Fibroblast of lung (primary cell): ENCODE results near the gene IL1RAP. TPM values are rescaled to one million over a fixed set of nuclear protein-coding genes. Genes with fewer than 3 reads are reported as not detected.
A peak's percentile ranks its signal among the peaks of the same experiment; 100 is the strongest.

Experiments used
- DNase-seq, 2 donors: peaks; one replicate each; pipeline versions ENCODE4 v3.0.0 to v3.0.0-alpha.2; 2010; ENCODE audit warnings: low read depth in 2 of 2
- H2AFZ ChIP-seq: 2 replicates; pipeline ENCODE4 v1.5.1; 2012; ENCODE audit warnings: low read length, control low read depth, inconsistent platforms
- H3K27ac ChIP-seq: 2 replicates; pipeline ENCODE4 v1.5.1; 2011; ENCODE audit warnings: low read length, control low read depth; ENCODE audit not compliant: insufficient read depth
- H3K27me3 ChIP-seq: 2 replicates; pipeline ENCODE4 v1.5.1; 2011; ENCODE audit warnings: mild to moderate bottlenecking, low read length; ENCODE audit not compliant: control insufficient read depth, insufficient read depth
- H3K36me3 ChIP-seq: 2 replicates; pipeline ENCODE4 v1.5.1; 2011; ENCODE audit warnings: low read length; ENCODE audit not compliant: control insufficient read depth, insufficient read depth
- H3K4me1 ChIP-seq: 2 replicates; pipeline ENCODE4 v1.5.1; 2011; ENCODE audit warnings: low read length; ENCODE audit not compliant: control insufficient read depth, insufficient read depth; ENCODE audit errors: extremely low read depth
- H3K4me2 ChIP-seq: 2 replicates; pipeline ENCODE4 v1.5.1; 2011; ENCODE audit warnings: low read length, control low read depth; ENCODE audit not compliant: insufficient read depth; ENCODE audit errors: extremely low read depth
- H3K4me3 ChIP-seq, 4 experiments: fragments of 200-600 bp in 1 of 4; sonication (generic) in 1 of 4; replicated peaks in 1 of 4; 2 replicates each; pipeline ENCODE4 v1.5.1; 2011 to 2016; ENCODE audit warnings: low read length in 4 of 4, low read depth in 3 of 4, mild to moderate bottlenecking in 3 of 4, control low read depth in 2 of 4, inconsistent platforms in 1 of 4, mixed read lengths in 1 of 4; ENCODE audit not compliant: insufficient read depth in 1 of 4; ENCODE audit errors: control extremely low read depth in 1 of 4
- H3K79me2 ChIP-seq: 2 replicates; pipeline ENCODE4 v1.5.1; 2012; ENCODE audit warnings: mild to moderate bottlenecking, low read length, inconsistent platforms; ENCODE audit not compliant: control insufficient read depth, insufficient read depth
- H3K9ac ChIP-seq: 2 replicates; pipeline ENCODE4 v1.5.1; 2011; ENCODE audit warnings: mild to moderate bottlenecking, low read length, control low read depth; ENCODE audit not compliant: insufficient read depth
- H3K9me3 ChIP-seq: 2 replicates; pipeline ENCODE4 v1.5.1; 2012; ENCODE audit warnings: low read depth, low read length; ENCODE audit not compliant: control insufficient read depth, insufficient read depth
- H4K20me1 ChIP-seq: 2 replicates; pipeline ENCODE4 v1.5.1; 2011; ENCODE audit warnings: low read length; ENCODE audit not compliant: control insufficient read depth, insufficient read depth; ENCODE audit errors: extremely low read depth
- EZH2 ChIP-seq: IDR thresholded peaks from 2 replicates; pipeline ENCODE4 v1.5.1; 2012; ENCODE audit warnings: low read length, control low read depth, mild to moderate bottlenecking; ENCODE audit errors: missing control alignments
- polyA plus RNA-seq, 2 donors: library from polyadenylated mRNA; depleted of rRNA in 1 of 2; stranded (reverse) in 1 of 2; unstranded in 1 of 2; fragments of >200 nt; gene quantifications; 2 replicates each; pipeline ENCODE4 v1.2.1, GENCODE V29; 2011 to 2012; ENCODE audit warnings: missing spikeins in 1 of 2
- total RNA-seq: library from RNA; depleted of rRNA; stranded (reverse); fragments of >200 nt; gene quantifications from 2 replicates; pipeline ENCODE4 v1.2.1, GENCODE V29; 2014
- TF ChIP-seq, protein P1 (sequence below), 2 donors: IDR thresholded peaks in 1 of 2; conservative IDR thresholded peaks in 1 of 2; 1 replicate in 1 of 2; 2 replicates in 1 of 2; pipeline ENCODE4 v1.5.1; 2011 to 2012; ENCODE audit warnings: low read length in 2 of 2, control low read depth in 1 of 2, inconsistent platforms in 1 of 2, low read depth in 1 of 2, mild to moderate bottlenecking in 1 of 2

IL1RAP gene
- total and polyA plus RNA-seq, 2 donors (not counting 1 experiment from before 2014, with no cell fraction given) = 10.2 to 12.6 TPM

DNA sequence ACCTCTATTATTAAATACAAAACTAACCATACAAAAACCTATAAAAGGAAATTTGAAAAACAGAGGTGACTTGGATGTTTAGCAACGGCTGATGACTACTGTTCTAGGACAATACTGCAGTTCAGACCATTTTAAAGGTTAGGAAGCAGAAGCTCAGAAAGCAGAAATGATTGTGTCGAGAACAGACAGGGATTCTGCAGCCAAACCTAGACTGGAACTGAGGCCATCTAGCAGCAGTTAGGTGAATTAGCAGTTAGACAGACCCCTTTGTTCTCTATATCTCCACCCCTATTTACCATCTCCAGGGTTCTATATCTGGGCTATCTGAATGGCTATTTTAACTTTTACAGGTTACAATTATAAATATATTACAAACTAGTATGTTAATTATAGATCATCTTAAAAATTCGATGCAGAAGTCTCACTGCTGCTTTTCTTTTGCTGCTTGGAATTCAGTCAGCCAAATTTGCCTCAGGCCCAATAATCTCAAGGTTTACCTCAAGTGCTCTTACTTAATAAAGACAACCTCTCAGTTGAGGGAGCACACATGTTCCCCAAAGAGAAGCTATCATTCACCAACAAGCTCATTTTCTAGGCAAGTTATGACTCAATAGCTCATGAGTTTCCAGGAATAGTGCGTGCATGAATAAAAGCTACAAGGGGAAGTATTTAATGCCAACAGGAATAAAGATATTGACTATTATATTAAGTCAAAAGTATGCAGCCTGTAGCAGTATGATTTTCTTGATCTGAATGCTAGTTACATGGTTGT, 9.3 kb upstream of the IL1RAP start:
- Histone ChIP-seq H3K27me3 (no peaks in the 10 kb centered on the region), H3K4me1 (no peaks in the 10 kb centered on the region), H3K9ac (no peak overlapping the region), H4K20me1 (no peaks in the 10 kb centered on the region), H3K4me3 (no peak overlapping the region), H3K9me3 (no peaks in the 10 kb centered on the region), H3K79me2 (no peaks in the 10 kb centered on the region), H2AFZ (no peak overlapping the region), H3K36me3 (no peaks in the 10 kb centered on the region), H3K4me2 (no peak overlapping the region), H3K27ac (no peak overlapping the region)
- DNase-seq = peak; percentile 32 to 50
- TF ChIP-seq, protein P1, sequence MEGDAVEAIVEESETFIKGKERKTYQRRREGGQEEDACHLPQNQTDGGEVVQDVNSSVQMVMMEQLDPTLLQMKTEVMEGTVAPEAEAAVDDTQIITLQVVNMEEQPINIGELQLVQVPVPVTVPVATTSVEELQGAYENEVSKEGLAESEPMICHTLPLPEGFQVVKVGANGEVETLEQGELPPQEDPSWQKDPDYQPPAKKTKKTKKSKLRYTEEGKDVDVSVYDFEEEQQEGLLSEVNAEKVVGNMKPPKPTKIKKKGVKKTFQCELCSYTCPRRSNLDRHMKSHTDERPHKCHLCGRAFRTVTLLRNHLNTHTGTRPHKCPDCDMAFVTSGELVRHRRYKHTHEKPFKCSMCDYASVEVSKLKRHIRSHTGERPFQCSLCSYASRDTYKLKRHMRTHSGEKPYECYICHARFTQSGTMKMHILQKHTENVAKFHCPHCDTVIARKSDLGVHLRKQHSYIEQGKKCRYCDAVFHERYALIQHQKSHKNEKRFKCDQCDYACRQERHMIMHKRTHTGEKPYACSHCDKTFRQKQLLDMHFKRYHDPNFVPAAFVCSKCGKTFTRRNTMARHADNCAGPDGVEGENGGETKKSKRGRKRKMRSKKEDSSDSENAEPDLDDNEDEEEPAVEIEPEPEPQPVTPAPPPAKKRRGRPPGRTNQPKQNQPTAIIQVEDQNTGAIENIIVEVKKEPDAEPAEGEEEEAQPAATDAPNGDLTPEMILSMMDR (conservative IDR thresholded peaks at IDR 0.05 in 1 of 2, IDR thresholded peaks at IDR 0.05 in 1 of 2; ENCODE audit: low read depth in 1 of 2, low read length in 2 of 2) = peak in 1 of 2 donors; percentile 9
- TF ChIP-seq EZH2 = no peak

DNA sequence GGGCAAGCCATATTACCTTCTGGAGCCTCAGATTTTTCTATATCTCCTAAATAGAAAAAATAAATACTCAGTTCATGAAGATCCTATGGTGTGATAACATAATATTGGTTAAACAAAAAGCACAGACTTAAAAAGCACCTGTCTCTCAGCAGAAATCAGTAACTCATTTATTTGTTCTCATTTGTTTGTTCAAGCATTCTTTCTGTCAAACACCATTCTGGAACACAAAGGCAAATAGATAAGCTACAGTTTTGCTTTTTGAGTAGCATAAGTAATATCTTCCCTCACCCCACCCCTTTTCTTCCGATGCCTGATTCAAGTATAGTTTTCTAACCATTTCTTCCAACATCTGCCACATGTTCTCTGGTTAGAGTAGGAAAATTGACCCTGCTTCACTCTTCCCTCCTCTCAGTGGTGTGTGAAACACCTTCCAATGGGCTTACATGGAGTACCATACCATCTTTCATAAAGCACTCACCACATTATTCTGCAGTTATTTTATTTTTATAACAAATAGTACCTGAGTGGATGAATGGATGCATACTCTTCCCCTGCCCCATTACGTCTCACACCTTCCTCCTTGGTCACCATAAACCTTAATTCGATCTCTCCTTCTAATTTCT, 8.4 kb upstream of the IL1RAP start:
- no peak for DNase-seq
- Histone ChIP-seq H2AFZ (no peak overlapping the region), H3K36me3 (no peaks in the 10 kb centered on the region), H3K4me2 (no peak overlapping the region), H4K20me1 (no peaks in the 10 kb centered on the region), H3K79me2 (no peaks in the 10 kb centered on the region), H3K9me3 (no peaks in the 10 kb centered on the region), H3K4me1 (no peaks in the 10 kb centered on the region), H3K4me3 (no peak overlapping the region), H3K9ac (no peak overlapping the region), H3K27ac (no peak overlapping the region), H3K27me3 (no peaks in the 10 kb centered on the region)
- TF ChIP-seq EZH2 = no peak
- TF ChIP-seq, protein P1 (conservative IDR thresholded peaks at IDR 0.05 in 1 of 2, IDR thresholded peaks at IDR 0.05 in 1 of 2; ENCODE audit: low read depth in 1 of 2, low read length in 2 of 2) = no peak

DNA sequence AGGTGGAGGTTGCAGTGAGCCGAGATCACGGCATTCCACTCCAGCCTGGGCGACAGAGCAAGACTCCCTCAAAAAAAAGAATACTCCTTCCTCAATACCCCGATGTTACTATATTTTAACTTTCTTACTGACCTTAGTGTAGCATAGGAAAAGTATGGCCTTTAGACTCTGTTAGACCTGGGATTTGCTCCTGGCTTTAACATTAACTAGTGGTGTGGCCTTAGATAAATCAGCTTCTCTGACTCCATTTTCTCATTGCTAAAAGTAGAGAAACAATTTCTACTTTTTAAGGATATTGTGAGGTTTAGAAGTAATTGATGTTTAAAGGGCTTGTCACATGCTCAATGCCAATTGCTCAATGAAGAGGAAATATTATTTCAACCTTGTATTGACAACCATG, 7.6 kb upstream of the IL1RAP start:
- H2AFZ ChIP-seq = no peak overlapping the region
- H3K27me3 ChIP-seq = no peaks in the 10 kb centered on the region
- TF ChIP-seq EZH2 = no peak
- TF ChIP-seq, protein P1 (conservative IDR thresholded peaks at IDR 0.05 in 1 of 2, IDR thresholded peaks at IDR 0.05 in 1 of 2; ENCODE audit: low read depth in 1 of 2, low read length in 2 of 2) = no peak
- H3K4me1 ChIP-seq = no peaks in the 10 kb centered on the region
- H4K20me1 ChIP-seq = no peaks in the 10 kb centered on the region
- no peaks in the 10 kb centered on the region for H3K36me3 ChIP-seq
- no peaks in the 10 kb centered on the region for H3K79me2 ChIP-seq
- H3K4me3 ChIP-seq = no peak overlapping the region
- no peak for DNase-seq
- no peak overlapping the region for H3K4me2 ChIP-seq
- no peak overlapping the region for H3K27ac ChIP-seq
- no peaks in the 10 kb centered on the region for H3K9me3 ChIP-seq
- H3K9ac ChIP-seq = no peak overlapping the region
